H9 (cell line): ENCODE data around the gene CERS2. TPM values are rescaled to one million over a fixed set of nuclear protein-coding genes. Genes with fewer than 3 reads are reported as not detected.

Experiments used
- DNase-seq: peaks from one replicate; pipeline ENCODE4 v3.0.0-alpha.2; 2017
- H2AFZ ChIP-seq: one replicate; pipeline ENCODE4 v1.6.1; 2013; ENCODE audit warnings: mild to moderate bottlenecking, low read length, control low read depth, moderate library complexity
- H2AK5ac ChIP-seq: 2 replicates; pipeline ENCODE4 v1.6.1; 2013; ENCODE audit warnings: low read length, control low read depth, mixed read lengths; ENCODE audit not compliant: insufficient read length
- H2BK120ac ChIP-seq: one replicate; pipeline ENCODE4 v1.6.1; 2013; ENCODE audit warnings: low read depth, mild to moderate bottlenecking, low read length, control low read depth, inconsistent platforms; ENCODE audit not compliant: poor library complexity, severe bottlenecking
- H2BK12ac ChIP-seq: 2 replicates; pipeline ENCODE4 v1.6.1; 2013; ENCODE audit warnings: low read length, control low read depth, mixed read lengths, low read depth; ENCODE audit not compliant: insufficient read length
- H2BK15ac ChIP-seq: 2 replicates; pipeline ENCODE4 v1.6.1; 2013; ENCODE audit warnings: low read depth, low read length, control low read depth
- H2BK20ac ChIP-seq: one replicate; pipeline ENCODE4 v1.6.1; 2013; ENCODE audit warnings: low read depth, mild to moderate bottlenecking, low read length, control low read depth, inconsistent platforms; ENCODE audit not compliant: poor library complexity, severe bottlenecking
- H2BK5ac ChIP-seq: 2 replicates; pipeline ENCODE4 v1.6.1; 2013; ENCODE audit warnings: low read length, control low read depth, mixed read lengths; ENCODE audit not compliant: insufficient read length
- H3K14ac ChIP-seq: 2 replicates; pipeline ENCODE4 v1.6.1; 2013; ENCODE audit warnings: low read length, control low read depth; ENCODE audit not compliant: insufficient read depth
- H3K18ac ChIP-seq: 2 replicates; pipeline ENCODE4 v1.6.1; 2013; ENCODE audit warnings: low read depth, mild to moderate bottlenecking, mixed read lengths, low read length, control low read depth; ENCODE audit not compliant: insufficient read length
- H3K23ac ChIP-seq: 2 replicates; pipeline ENCODE4 v1.6.1; 2013; ENCODE audit warnings: low read length, control low read depth, mixed read lengths, low read depth; ENCODE audit not compliant: insufficient read length
- H3K23me2 ChIP-seq: 2 replicates; pipeline ENCODE4 v1.6.1; 2013; ENCODE audit warnings: low read depth, mild to moderate bottlenecking, mixed read lengths, low read length, control low read depth; ENCODE audit not compliant: insufficient read length, poor library complexity, severe bottlenecking
- H3K27ac ChIP-seq: 2 replicates; pipeline ENCODE4 v1.5.1; 2013; ENCODE audit warnings: low read length, control low read depth, mixed read lengths, low read depth; ENCODE audit not compliant: insufficient read length
- H3K27me3 ChIP-seq: 2 replicates; pipeline ENCODE4 v1.6.1; 2013; ENCODE audit warnings: low read length, control low read depth, inconsistent platforms; ENCODE audit not compliant: insufficient read depth
- H3K4ac ChIP-seq: 2 replicates; pipeline ENCODE4 v1.6.1; 2013; ENCODE audit warnings: low read depth, mild to moderate bottlenecking, control low read depth, inconsistent platforms, low read length, moderate library complexity
- H3K4me1 ChIP-seq: 2 replicates; pipeline ENCODE4 v1.6.1; 2013; ENCODE audit warnings: low read length, control low read depth, inconsistent platforms; ENCODE audit not compliant: insufficient read depth
- H3K4me2 ChIP-seq: 2 replicates; pipeline ENCODE4 v1.6.1; 2013; ENCODE audit warnings: low read length, control low read depth, mixed read lengths; ENCODE audit not compliant: insufficient read length, insufficient read depth
- H3K56ac ChIP-seq: 2 replicates; pipeline ENCODE4 v1.6.1; 2013; ENCODE audit warnings: low read depth, mild to moderate bottlenecking, mixed read lengths, low read length, control low read depth; ENCODE audit not compliant: insufficient read length
- H3K79me1 ChIP-seq: 2 replicates; pipeline ENCODE4 v1.6.1; 2013; ENCODE audit warnings: low read depth, mild to moderate bottlenecking, moderate library complexity, low read length, control low read depth, inconsistent platforms; ENCODE audit not compliant: insufficient read depth, poor library complexity, severe bottlenecking
- H3K79me2 ChIP-seq: 2 replicates; pipeline ENCODE4 v1.6.1; 2013; ENCODE audit warnings: low read length, control low read depth, inconsistent platforms; ENCODE audit not compliant: insufficient read depth
- H3K9ac ChIP-seq: 2 replicates; pipeline ENCODE4 v1.6.1; 2013; ENCODE audit warnings: low read length, control low read depth, mixed read lengths; ENCODE audit not compliant: insufficient read length; ENCODE audit errors: extremely low read depth
- H3K9me3 ChIP-seq: one replicate; pipeline ENCODE4 v1.6.1; 2013; ENCODE audit warnings: low read depth, low read length, inconsistent platforms; ENCODE audit not compliant: control insufficient read depth
- H3T11ph ChIP-seq: one replicate; pipeline ENCODE4 v1.6.1; 2013; ENCODE audit warnings: mild to moderate bottlenecking, low read length, control low read depth, inconsistent platforms
- H4K20me1 ChIP-seq: one replicate; pipeline ENCODE4 v1.6.1; 2013; ENCODE audit not compliant: control insufficient read depth, insufficient read length, insufficient read depth
- H4K5ac ChIP-seq: 2 replicates; pipeline ENCODE4 v1.6.1; 2013; ENCODE audit warnings: low read depth, mild to moderate bottlenecking, mixed read lengths, low read length, control low read depth; ENCODE audit not compliant: insufficient read length
- H4K8ac ChIP-seq: replicated peaks from 2 replicates; pipeline ENCODE4 v1.6.1; 2013; ENCODE audit warnings: low read length, control low read depth, mixed read lengths, low read depth; ENCODE audit not compliant: insufficient read length
- H4K91ac ChIP-seq: 2 replicates; pipeline ENCODE4 v1.6.1; 2013; ENCODE audit warnings: low read depth, mild to moderate bottlenecking, moderate library complexity, mixed read lengths, low read length, control low read depth; ENCODE audit not compliant: insufficient read length
- H3K27ac Mint-ChIP-seq, 3 experiments: 2 replicates in 2 of 3; 3 replicates in 1 of 3; pipeline ENCODE4 v1.8.0; 2020 to 2021; ENCODE audit warnings: mixed read lengths in 3 of 3, mild to moderate bottlenecking in 1 of 3, moderate library complexity in 1 of 3
- H3K27me3 Mint-ChIP-seq: 2 replicates; pipeline ENCODE4 v1.8.0; 2021; ENCODE audit warnings: low read depth, mild to moderate bottlenecking, moderate library complexity, mixed read lengths
- H3K36me3 Mint-ChIP-seq, 3 experiments: 2 replicates in 2 of 3; 3 replicates in 1 of 3; pipeline ENCODE4 v1.8.0; 2020 to 2021; ENCODE audit warnings: low read depth in 3 of 3, mixed read lengths in 3 of 3; ENCODE audit not compliant: insufficient read depth in 1 of 3
- H3K4me1 Mint-ChIP-seq, 2 experiments: 2 replicates each; pipeline ENCODE4 v1.8.0; 2020; ENCODE audit warnings: mixed read lengths in 2 of 2
- H3K4me3 Mint-ChIP-seq, 2 experiments: 2 replicates in 1 of 2; 3 replicates in 1 of 2; pipeline ENCODE4 v1.8.0; 2020 to 2021; ENCODE audit warnings: mild to moderate bottlenecking in 2 of 2, mixed read lengths in 2 of 2, moderate library complexity in 1 of 2
- H3K9me3 Mint-ChIP-seq, 2 experiments: 2 replicates in 1 of 2; 3 replicates in 1 of 2; pipeline ENCODE4 v1.8.0; 2020; ENCODE audit warnings: mild to moderate bottlenecking in 2 of 2, mixed read lengths in 2 of 2, moderate library complexity in 1 of 2
- CTCF ChIP-seq: fragments of 200-600 bp; sonication (generic); conservative IDR thresholded peaks from 3 replicates; pipeline ENCODE4 v1.8.0; 2021; ENCODE audit warnings: antibody characterized with exemption, mild to moderate bottlenecking
- WGBS: extraction: QIAGEN DNeasy Blood & Tissue Kit; methylation state at CpG from one replicate; pipeline ENCODE4 v1.1.7; 2013; ENCODE audit warnings: missing lambda C conversion rate, low lambda C conversion rate, mixed read lengths; ENCODE audit not compliant: insufficient read length; ENCODE audit errors: extremely low coverage; 5-methylcytosine and 5-hydroxymethylcytosine counted together
- total RNA-seq: library from RNA; stranded (reverse); gene quantifications from 2 replicates; pipeline ENCODE4 v1.2.1, GENCODE V29; 2021

CERS2 gene
- total RNA-seq, 1 experiment from 2014 or later: 201 TPM

- TF ChIP-seq CTCF: no peak
- no peaks in the 10 kb centered on the region for H3K4me1 ChIP-seq
- no peaks in the 10 kb centered on the region for H3K79me1 ChIP-seq
- H3K36me3 Mint-ChIP-seq: peaks cover 66 to 98% (median 97%) of the 10 kb centered on the region in 3 experiments
- no peaks in the 10 kb centered on the region for H3K23me2 ChIP-seq
- no peak overlapping the region for H3K18ac ChIP-seq
- H2BK15ac ChIP-seq: no peak overlapping the region
- H3K27ac ChIP-seq: no peak overlapping the region
- H3K27ac Mint-ChIP-seq: peak overlapping the region in 1 of 3 experiments; percentile 73; a peak in 3 of 7 replicates
- no peak overlapping the region for H4K8ac ChIP-seq
- no peaks in the 10 kb centered on the region for H3K79me2 ChIP-seq
- no peak overlapping the region for H3T11ph ChIP-seq
- peaks cover 5 to 8% of the 10 kb centered on the region in 2 experiments for H3K4me1 Mint-ChIP-seq
- no peak overlapping the region for H4K91ac ChIP-seq
- H3K27me3 ChIP-seq: no peaks in the 10 kb centered on the region
- H3K4me3 Mint-ChIP-seq: no peak overlapping the region
- no peak for DNase-seq
- H2AK5ac ChIP-seq: no peak overlapping the region
- no peak overlapping the region for H3K56ac ChIP-seq
- no peak overlapping the region for H4K5ac ChIP-seq
- no peaks in the 10 kb centered on the region; the same call in none of the 2 replicates for H3K27me3 Mint-ChIP-seq
- no peak overlapping the region for H3K4me2 ChIP-seq
- no peak overlapping the region for H3K23ac ChIP-seq
- H3K4ac ChIP-seq: no peak overlapping the region
- no peaks in the 10 kb centered on the region for H3K9me3 ChIP-seq
- no peak overlapping the region for H2BK5ac ChIP-seq
- H2BK20ac ChIP-seq: no peak overlapping the region
- no peaks in the 10 kb centered on the region for H3K9me3 Mint-ChIP-seq
- no peak overlapping the region for H3K9ac ChIP-seq
- no peak overlapping the region for H2BK12ac ChIP-seq
- H4K20me1 ChIP-seq: no peaks in the 10 kb centered on the region
- no CpG with 5 or more reads among the region's 10 CpGs for WGBS
- H3K14ac ChIP-seq: no peak overlapping the region
- H2BK120ac ChIP-seq: no peak overlapping the region
- H2AFZ ChIP-seq: no peak overlapping the region
Measured at GRCh38 chr1:150963321-150964163, 11.1 kb downstream of the CERS2 start.
